H54 (cell line): ENCODE data around the gene YIF1A.

Experiments used
- DNase-seq: peaks from one replicate; pipeline ENCODE4 v3.0.0; 2011; ENCODE audit warnings: low spot score, mixed read lengths; ENCODE audit not compliant: insufficient read length
- FAIRE-seq: peaks from 3 replicates; lab custom pipeline; 2011; peaks lifted over from hg19 to GRCh38; lab: Jason Lieb, UNC
- POLR2A ChIP-seq: IDR thresholded peaks from 2 replicates; pipeline ENCODE4 v1.6.1; 2011; ENCODE audit warnings: low read depth, mild to moderate bottlenecking, low read length

YIF1A gene

DNA sequence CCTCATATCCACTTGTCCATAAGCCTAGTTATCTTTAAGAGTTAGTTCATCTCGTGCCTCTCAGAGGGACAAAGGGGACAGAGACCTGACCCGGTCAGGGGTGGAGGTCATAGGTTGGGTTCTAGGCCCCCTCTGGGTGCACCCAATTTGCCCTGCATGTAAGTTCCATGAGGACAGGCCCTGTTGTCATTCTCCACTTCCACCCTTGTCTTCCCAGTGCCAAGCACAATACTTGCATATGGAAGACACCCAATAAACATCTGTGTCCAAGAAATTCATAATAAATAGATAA, 1.3 kb upstream of the YIF1A start:
- TF ChIP-seq POLR2A: no peak
- FAIRE-seq: no peak
- no peak for DNase-seq

DNA sequence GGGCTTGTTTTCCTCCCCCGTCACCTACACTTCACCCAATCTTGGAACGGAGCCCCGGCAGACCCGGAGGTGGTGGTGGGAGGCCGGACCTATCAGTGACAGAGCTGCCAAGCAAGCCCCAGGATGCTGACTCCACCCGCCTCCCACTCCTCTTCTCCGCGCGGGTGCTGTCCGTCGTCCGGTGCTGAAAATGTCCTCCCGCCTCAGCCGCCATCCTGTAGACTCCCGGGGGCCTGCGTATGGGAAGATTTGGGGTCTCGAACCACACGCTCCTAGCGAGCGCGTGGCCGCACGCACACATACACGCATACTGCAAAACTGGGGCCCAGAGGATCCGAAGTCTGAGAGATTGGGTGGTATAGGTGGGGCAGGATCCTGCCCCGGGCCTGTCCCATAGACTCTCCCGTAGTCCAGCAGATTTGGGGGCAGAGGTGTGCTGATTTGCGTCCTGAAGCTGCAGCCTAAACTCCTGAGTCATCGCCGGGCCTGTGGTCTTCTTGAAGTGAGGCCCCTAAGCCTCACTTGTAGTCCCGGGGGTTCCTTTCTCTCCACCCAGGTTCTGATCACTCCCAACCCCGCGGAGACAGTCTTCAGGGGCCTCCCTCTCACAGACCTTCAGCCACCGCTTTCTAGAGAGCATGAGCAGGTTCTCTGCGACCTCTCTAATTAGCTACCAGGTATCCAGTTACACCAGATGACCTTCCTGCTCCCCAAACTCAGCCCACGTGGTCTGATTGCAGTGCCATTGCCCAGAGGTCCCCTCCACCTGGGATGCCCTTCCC, 796 bp upstream of the YIF1A start:
- FAIRE-seq (no peak), DNase-seq (no peak)
- no peak for TF ChIP-seq POLR2A

DNA sequence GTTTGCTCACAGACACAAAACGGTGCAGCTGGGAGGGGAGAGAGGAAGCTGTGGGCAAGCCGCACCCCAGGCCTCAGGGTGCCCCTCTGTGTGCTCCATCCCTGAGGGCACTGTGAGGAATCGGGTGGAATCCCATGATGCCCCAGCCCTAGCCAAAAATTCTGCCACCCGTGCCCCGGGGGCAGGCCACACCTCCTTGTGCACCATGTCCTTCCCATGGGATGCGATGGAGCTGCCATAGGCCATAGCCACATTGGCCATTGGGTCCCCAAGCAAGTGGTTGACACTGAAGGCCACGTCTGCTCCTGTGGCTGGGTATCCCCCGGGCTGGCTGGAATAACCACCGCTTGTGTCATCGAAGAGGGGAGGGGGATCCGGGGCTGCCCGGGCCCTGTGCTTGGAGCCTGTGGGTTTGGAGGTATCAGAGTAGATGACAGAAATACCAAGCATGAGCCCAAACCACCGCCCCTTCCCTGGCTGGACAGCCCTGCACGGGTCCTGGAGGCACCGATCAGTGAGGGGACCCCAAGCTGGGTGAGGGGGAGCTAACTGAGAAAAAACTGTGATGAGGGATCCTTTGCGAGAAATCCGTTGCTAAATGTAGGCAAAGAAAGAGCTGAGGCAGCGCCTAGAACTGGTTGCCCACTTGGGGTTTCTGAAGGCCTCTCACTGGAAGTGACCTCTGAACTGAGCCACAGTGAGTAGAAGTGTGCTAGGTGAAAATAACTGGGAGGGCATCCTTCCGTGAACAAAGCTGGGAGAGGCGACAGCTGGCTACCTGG, 863 bp downstream of the YIF1A start:
- DNase-seq: no peak
- no peak for FAIRE-seq
- TF ChIP-seq POLR2A: no peak

DNA sequence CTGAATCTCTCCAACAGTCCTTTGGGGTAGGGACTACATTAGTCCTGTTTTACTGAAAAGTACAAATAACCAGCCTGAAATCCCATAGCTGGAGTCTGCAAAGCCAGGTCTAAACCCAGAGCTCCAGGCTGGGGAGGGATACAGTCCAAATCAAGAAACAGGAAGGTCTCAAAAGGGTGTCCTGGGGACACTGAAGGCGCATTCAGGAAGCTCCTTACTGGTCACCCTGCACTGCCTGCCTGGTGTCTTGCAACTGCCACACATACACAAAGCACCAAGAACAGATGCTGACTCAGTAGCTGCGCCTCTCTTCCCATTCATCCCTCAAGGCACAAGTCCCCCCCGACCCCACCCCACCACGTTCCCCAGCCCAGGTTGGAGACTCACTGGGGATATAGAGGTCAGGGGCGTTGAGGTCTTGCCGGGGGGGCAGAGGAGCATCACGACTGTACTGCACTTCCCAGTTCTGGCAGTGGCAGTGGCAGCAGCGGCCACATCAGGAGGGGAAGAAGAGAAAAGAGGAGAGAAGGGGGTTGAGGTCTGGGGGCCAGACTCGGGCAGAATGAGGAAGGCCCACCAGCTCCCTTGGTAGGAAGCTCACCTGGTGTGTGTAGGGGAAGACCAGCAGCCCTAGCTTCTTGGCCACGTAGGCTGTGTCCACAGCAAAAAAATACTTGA, 1.6 kb downstream of the YIF1A start:
- DNase-seq (no peak), FAIRE-seq (no peak)
- no peak for TF ChIP-seq POLR2A

DNA sequence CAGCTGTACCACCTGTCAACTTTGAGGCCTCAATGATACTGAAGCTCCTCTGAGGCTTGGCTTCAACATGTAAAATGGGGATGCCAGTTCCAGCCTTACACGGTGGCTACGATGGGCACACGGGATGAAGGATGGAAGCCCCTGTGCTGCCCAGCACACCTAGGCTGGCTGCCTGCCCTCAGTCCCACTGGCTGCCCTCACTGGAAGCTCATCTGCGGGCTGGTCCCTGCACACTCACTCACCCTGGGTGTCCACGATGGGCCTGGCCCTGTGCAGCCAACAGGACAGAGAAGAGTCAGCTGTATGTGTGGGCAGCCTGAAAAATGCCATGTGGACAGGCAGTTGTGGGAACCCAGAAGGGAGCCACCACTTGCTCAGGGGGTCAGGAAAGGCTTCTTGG, 2.2 kb downstream of the YIF1A start:
- DNase-seq: no peak
- no peak for FAIRE-seq
- no peak for TF ChIP-seq POLR2A

DNA sequence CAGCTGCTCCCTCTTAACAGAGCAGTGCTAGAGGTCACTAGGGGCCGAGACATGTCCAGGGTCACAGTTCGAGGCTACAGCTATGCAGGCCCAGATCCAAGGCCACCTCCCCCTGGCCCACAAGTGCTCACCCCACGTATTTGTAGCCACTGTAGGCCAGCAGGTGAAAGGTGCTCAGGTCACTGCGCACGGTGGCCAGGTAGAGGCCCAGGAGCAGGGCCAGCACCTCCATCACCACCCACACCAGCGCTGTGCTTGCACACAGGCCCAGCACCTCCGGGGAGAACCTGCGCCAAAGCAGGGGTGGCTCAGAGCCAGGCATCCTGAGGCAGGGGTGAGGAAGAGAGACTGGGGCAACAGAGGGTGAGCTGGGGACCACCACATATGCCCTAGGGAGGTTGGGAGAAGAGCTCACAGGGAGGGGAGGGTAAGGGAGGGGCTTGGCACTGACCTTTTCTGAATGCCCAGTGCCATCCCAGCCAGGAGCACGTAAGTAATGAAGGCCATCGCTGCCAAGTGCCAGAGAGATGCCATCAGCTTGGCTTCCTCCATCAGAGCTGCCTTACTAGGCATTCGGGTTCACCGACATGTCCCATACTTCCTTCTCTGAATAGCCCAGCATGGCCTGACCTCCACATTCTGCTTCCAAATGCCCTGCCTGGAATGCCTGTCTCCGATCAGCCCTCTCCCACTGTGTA, 3.5 kb downstream of the YIF1A start:
- TF ChIP-seq POLR2A: no peak
- FAIRE-seq: no peak

DNA sequence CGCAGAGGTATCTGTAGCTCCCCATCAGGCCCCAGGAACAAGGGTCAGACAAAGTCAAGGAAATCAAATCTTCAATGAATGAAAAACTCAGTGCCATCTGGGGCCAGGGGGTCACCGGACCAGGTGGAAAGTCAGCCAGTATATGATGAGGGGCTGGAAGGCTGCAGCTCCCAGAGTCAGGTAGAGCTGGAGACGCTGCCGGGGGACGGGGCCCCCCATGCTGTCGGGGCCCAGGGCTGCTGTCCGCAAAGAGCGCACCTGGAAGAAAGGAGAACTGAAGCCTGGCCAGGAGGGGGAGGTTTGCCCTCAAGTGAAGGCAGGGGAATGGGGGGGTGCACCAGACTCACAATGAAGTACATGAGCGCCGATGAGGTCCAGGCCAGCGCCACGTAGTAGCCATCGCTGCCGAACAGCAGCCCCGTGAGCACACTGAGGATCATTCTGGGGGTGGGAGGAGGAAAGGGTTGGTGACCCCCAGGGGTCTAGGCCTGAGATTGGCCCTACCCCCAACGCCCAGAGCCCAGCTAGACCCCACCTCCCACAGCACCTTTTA, 4.3 kb downstream of the YIF1A start:
- no peak for TF ChIP-seq POLR2A
- no peak for FAIRE-seq
- DNase-seq: no peak

More for the DNA sequence above, 3.5 kb downstream of the YIF1A start:
- no peak for DNase-seq

DNA sequence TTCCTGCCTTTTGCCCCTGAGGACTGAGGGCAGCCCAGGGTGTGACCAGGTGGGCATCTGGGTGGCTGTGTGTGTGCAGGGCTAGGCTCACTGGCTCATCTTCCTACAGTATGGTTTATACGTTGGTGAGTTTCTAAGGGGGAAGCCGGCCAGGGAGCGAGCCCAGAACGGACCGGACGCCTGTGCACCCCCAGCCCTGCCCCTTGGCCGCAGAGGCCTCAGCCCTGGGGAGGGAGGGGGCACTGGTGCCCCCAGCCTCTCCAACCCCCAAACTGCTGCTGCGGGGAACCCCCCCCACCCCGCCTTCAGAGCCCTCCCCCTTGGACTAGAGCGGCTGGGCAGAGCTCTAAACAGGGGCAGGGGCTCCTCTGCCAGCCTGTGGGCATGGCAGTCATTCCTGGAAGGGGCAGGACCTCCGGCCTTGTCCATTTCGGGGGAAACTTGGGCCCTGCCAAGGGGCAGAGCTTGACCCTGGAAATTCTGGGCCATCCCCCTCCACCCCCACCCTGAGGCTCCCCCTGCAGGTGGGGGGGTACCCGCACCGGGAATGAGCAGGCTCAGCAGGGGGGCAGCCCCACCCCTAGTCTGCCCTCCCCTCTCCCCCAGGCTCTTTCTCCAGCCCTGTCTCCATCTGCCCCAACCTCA, 5.4 kb downstream of the YIF1A start:
- FAIRE-seq (no peak), DNase-seq (no peak)
- TF ChIP-seq POLR2A: no peak

DNA sequence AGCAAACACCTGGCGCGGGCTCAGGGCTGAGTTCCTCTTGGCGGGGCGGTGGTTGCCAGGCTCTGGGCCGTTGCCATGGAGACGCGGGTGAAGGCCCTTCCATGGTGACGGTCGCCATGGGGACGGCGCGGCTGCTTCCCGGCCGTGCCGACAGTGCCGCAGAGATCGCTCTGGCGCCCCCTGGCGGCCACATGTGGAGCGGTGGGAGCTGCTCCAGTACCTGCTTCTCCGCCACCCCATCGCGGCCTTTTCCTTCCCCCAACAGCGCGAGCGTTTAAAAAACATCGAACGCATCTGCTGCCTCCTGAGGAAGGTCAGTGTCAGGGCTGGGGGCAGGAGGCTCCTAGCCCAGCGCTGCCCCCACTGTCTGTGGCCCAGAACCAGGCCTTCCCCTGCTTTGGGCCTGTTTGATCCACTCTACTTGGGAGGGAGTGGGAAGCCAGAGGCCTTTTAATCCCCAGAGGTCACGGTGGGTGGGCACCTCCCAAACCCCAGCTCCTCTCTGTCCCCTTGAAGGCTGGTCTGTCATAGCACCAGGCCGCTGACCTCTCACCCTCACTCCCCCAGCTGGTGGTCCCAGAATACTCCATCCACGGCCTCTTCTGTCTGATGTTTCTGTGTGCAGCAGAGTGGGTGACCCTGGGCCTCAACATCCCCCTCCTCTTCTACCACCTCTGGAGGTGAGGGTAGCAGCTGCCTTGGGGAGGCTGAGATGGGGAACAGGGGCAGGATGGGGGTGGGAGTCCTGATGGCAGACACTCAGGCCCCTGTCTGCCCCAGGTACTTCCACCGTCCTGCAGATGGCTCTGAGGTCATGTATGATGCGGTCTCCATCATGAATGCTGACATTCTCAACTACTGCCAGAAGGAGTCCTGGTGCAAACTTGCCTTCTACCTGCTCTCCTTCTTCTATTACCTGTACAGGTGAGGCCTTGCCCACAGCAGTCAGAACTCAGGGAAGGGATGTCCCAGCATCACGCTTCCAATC, 6.2 kb downstream of the YIF1A start:
- peak; percentile 2; the same call in 1 of the 2 replicates for TF ChIP-seq POLR2A
- FAIRE-seq: no peak
- DNase-seq: peak; percentile 96

DNA sequence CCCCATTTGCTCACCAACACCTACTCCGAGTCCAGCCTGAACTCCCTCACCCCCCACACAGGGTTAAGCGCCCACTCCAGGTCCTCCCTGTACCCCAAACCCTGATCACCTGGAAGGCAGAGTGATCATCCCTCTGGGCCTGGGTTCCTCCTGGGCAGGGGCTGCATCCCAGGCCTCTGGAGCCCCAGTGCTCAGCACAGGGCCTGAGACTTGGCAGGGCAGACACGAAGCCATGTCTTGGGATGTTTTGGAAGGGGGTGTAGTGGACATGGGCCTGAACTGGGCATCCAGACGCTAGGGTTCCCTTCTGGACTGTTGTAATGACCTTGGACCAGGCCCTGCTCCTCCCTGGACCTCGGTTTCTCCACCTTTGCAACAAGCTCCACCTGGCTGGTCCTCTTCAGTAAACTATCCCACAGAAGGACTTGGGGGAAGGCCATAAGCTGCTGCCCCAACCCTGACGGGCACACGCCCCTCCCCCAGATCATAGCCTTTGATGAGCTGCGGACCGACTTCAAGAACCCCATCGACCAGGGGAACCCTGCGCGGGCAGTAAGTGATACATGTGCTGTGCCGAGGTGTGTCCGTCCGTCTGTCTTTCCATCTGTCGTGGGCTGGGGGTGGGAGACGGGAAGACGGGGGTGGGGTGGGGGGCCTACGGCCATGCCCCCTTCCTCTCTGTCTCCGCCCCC, 7.0 kb downstream of the YIF1A start:
- DNase-seq (no peak), FAIRE-seq (no peak)
- TF ChIP-seq POLR2A: no peak

DNA sequence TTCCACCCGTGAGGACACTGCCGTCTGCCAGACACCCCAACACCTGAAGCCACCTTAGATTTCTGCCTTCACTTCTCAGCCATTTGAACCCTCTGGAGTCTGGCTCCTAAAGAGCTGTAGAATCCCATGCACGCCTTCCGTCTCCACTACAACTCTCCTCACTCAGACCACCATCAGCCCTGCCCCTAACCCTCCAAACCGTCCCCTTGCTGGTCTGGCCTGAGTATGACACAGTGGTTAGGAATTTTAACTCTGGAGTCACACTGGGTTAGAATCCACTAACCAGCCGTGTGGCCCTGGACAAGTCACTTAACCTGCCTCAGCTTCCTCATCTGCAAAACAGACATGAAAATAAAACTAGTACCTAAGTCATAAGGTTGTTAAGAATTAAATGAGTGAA, 7.9 kb downstream of the YIF1A start:
- TF ChIP-seq POLR2A: no peak
- FAIRE-seq (no peak), DNase-seq (no peak)
